DOHH2 (cell line): ENCODE measurements around the gene LMX1A.

ENCODE experiments used
- EZH2phosphoT487 ChIP-seq: fragments of 200-600 bp; sonication (generic); IDR thresholded peaks from 2 replicates; pipeline ENCODE4 v1.6.1; 2017; ENCODE audit warnings: borderline replicate concordance, mild to moderate bottlenecking, antibody characterized with exemption, low read length, moderate library complexity, mixed read lengths
- TF ChIP-seq, protein P1 (sequence below): fragments of 200-600 bp; sonication (generic); IDR thresholded peaks from one replicate; pipeline ENCODE4 v1.5.1; 2014; ENCODE audit warnings: antibody characterized with exemption, mild to moderate bottlenecking, low read depth, low read length; ENCODE audit not compliant: poor library complexity, severe bottlenecking

DNA sequence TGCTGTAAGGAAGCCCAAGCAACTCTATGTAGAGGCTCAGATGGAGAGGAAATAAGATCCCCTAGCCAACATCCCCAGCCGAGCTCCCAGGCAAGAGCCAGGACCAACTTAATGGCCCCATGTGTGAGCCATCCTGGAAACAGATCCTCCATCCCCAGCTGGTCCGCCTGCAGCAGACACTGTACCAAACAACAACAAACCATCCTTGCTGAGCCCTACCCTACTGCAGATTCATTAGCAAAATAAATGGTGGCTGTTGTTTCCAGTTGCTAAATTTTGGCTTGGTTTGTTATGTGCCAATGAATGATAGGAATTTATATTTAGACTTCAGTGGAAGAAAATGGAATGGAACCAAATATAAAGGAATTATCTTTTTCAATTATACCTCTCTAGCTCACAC is 43.9 kb downstream of the LMX1A start:
- TF ChIP-seq, protein P1, sequence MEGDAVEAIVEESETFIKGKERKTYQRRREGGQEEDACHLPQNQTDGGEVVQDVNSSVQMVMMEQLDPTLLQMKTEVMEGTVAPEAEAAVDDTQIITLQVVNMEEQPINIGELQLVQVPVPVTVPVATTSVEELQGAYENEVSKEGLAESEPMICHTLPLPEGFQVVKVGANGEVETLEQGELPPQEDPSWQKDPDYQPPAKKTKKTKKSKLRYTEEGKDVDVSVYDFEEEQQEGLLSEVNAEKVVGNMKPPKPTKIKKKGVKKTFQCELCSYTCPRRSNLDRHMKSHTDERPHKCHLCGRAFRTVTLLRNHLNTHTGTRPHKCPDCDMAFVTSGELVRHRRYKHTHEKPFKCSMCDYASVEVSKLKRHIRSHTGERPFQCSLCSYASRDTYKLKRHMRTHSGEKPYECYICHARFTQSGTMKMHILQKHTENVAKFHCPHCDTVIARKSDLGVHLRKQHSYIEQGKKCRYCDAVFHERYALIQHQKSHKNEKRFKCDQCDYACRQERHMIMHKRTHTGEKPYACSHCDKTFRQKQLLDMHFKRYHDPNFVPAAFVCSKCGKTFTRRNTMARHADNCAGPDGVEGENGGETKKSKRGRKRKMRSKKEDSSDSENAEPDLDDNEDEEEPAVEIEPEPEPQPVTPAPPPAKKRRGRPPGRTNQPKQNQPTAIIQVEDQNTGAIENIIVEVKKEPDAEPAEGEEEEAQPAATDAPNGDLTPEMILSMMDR = no peak
- TF ChIP-seq EZH2phosphoT487 = no peak
